HG03039 (cell line): ENCODE results near the gene TRABD2A.

ENCODE experiments used
- ATAC-seq: cut with Tn5 transposase; IDR thresholded peaks from one replicate; pipeline ENCODE4 v1.9.1; 2021; ENCODE audit warnings: mild to moderate bottlenecking, moderate library complexity; ENCODE audit not compliant: unreplicated experiment

TRABD2A gene

GRCh38 chr2:84904717-84905174 lies 23.9 kb upstream of the TRABD2A start:
- no peak for ATAC-seq

- no peak for ATAC-seq
These were observed 23.3 kb upstream of the TRABD2A start for GRCh38 chr2:84904151-84904550.

GRCh38 chr2:84902526-84902925 lies 21.6 kb upstream of the TRABD2A start:
- ATAC-seq = no peak

- ATAC-seq = no peak
These were observed 20.8 kb upstream of the TRABD2A start for GRCh38 chr2:84901593-84902120.

GRCh38 chr2:84900971-84901370 lies 20.1 kb upstream of the TRABD2A start:
- ATAC-seq = no peak

- ATAC-seq = no peak
These were observed 18.7 kb upstream of the TRABD2A start for GRCh38 chr2:84899304-84900204.

GRCh38 chr2:84897773-84898172 lies 16.9 kb upstream of the TRABD2A start:
- no peak for ATAC-seq

GRCh38 chr2:84896567-84896966 lies 15.7 kb upstream of the TRABD2A start:
- no peak for ATAC-seq

- ATAC-seq = no peak
These were observed 14.1 kb upstream of the TRABD2A start for GRCh38 chr2:84894758-84895520.

- no peak for ATAC-seq
These were observed 13.3 kb upstream of the TRABD2A start for GRCh38 chr2:84894131-84894586.

GRCh38 chr2:84891355-84892010 lies 10.6 kb upstream of the TRABD2A start:
- no peak for ATAC-seq

- peak; percentile 9 for ATAC-seq
These were observed 8.4 kb upstream of the TRABD2A start for GRCh38 chr2:84889332-84889731.

- peak; percentile 90 for ATAC-seq
These were observed 7.8 kb upstream of the TRABD2A start for GRCh38 chr2:84888401-84889276.

GRCh38 chr2:84886791-84887190 lies 5.9 kb upstream of the TRABD2A start:
- no peak for ATAC-seq

GRCh38 chr2:84885111-84885510 lies 4.2 kb upstream of the TRABD2A start:
- no peak for ATAC-seq

- no peak for ATAC-seq
These were observed 3.6 kb upstream of the TRABD2A start for GRCh38 chr2:84884449-84884848.

GRCh38 chr2:84882775-84883550 lies 2.1 kb upstream of the TRABD2A start:
- ATAC-seq = no peak

GRCh38 chr2:84882414-84882738 lies 1.5 kb upstream of the TRABD2A start:
- no peak for ATAC-seq
